GM18511 (cell line): ENCODE data around the gene IRF9.

Experiments used
- ATAC-seq: cut with Tn5 transposase; IDR thresholded peaks from one replicate; pipeline ENCODE4 v1.9.1; 2021; ENCODE audit warnings: mild to moderate bottlenecking, moderate library complexity; ENCODE audit not compliant: unreplicated experiment

Gene IRF9

DNA sequence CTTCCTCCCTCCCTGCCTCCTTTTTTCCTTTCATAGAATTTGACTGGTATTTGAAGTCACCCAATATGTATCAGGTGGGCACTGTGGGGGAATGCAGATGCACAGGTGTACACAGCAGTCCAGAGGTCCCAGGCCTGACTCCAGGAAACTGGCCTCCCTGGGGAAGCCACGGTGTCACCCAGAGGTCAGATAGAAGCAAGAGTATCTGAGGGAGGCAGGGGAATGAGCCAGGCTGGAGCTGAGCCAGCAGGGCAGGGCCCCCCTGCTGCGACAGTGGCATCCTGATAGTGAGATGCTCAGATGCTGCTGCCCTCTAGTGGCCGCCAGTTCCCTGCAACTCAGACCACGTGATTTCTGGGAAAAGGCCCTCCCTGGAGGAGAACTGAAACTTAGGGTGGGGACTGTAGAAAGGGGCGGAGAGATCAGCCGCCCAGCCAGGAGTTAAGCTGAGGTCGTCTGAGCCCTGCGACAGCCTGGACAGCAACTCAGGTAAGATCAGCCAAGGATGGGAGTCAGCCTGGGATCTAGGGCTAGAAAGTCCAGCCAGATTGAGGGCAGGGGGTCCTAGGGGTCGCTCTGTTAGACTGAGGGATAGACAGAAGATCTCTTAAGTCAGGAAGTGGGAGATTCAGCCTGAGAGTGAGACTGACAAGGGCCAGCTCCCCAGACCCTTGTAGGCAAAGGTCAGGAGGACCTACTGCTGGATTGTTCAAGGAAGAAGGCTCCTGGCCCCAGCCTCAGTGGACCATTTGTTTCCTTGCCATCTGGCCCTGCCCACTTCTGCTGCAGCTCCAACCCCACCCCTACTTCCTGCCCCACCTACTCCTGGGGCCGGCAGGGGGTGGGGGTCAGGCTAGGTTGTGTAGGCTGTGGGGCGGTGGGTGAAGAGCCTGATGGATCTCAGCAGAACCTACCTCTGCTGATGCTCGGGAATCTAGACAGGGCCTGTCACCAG is at the start of gene IRF9:
Gene IRF9 (plus strand): TSS at position 416 of the 955 bp plus-strand sequence. CDS start 880 bp downstream, outside the sequence.
- ATAC-seq = peak; percentile 91

- ATAC-seq = no peak
Measured at GRCh38 chr14:24113379-24113800, 47.7 kb upstream of the IRF9 start.

DNA sequence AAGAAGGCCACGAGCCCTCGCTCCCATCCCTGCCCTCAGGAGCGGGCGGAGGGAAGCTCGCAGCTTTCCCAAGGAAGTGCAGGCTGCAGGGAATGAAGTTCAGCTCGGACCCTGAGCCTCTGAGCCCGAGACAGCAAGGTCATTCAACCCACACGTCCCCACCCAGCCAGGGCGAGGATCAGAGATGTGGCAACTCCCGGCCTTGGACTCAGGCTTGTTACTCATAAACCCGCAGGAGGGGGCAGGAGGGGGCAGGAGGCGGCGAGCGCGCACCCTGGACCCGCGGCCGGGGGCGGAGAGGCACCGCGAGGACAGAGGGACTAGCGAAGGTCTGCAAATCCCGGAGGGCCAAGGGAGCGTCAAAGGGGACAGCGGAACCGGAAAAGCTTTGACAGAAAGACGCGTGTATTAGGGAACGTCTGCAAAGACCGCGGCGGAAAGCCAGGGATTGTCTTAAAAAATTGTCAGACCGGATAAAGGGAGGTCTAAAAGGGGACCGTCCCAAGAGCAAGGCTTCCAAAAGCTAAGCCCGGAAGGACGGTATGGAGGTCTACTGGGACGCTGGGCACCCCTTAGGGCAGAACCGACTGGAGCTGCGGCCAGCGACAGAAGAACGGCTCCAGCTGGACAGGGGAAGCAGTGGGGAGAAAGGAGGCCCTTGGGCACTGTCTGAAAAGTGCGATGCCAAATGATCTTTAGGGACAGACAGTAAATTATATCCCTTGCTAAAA is 47.1 kb upstream of the IRF9 start:
- ATAC-seq = peak; percentile 38

GRCh38 chr14:24114532-24115421 is 46.3 kb upstream of the IRF9 start, which contains the start of the genes DCAF11 and NRL:
TSS of gene DCAF11 (plus strand) at chr14:24114777. CDS start at chr14:24115595, 818 bp downstream.
TSS of gene NRL (minus strand) at chr14:24114949. CDS start at chr14:24082848, 32,101 bp downstream.
- peak; percentile 86 for ATAC-seq

DNA sequence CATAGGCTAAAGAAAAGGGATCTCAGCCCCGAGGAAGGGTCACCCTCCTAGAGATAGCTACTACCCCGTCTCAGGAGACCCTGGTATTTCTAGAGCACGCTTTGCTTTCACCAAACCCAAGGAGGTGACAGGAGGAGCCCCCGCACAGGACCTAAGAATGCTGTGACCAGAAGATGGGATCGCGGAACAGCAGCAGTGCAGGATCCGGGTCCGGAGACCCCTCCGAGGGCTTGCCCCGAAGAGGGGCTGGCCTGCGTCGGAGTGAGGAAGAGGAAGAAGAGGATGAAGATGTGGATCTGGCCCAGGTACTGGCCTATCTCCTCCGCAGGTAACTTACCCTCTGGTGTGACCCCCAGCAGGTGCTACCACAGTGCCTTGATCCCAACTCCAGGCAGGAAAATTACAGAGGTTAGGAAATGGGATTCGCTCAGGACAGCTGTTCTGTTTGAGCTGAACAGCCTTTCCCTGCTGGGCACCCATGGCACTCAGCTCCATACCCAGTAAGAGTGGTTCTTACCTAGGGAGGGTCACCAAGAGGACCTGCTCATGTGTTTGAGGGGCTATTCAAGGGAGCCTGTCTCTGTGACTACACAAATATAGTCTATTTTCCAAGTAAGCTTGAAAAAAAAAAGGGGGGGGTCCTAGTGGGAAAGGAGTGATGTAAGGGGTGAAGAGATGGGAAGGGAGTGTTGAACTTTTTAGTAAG is 45.5 kb upstream of the IRF9 start:
- ATAC-seq = no peak

DNA sequence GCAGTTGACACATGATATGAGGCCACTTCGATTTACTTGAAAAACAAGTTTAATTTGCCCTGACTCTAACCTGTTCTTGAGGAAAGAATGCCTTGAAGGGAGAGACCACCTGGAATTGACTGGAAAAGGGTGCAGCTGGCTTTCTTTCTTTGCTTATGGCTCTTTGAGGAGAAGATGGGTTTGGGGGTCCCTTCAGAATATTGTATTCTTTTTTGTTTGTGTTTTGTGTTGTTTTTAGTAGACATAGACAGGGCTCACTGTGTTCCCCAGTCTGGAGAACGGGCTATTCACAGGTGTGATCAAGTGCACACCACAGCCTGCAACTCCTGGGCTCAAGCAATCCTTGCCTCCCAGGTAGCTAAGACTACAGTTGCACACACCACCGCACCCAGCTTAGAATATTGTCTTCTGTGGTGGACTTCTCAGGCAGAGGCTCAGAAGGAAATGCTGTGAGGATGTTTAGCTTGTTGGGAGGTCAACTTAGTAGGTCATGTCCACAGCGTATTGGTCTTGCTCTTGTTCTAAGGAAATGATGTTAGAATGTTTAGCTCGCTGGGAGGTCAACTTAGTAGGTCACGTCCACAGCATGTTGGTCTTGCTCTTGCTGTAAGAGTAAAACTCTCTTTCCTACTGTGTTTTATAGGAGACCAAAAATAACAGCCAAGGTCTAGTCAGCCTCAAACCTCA is 44.8 kb upstream of the IRF9 start:
- no peak for ATAC-seq

GRCh38 chr14:24117179-24117578 is 43.9 kb upstream of the IRF9 start:
- no peak for ATAC-seq

DNA sequence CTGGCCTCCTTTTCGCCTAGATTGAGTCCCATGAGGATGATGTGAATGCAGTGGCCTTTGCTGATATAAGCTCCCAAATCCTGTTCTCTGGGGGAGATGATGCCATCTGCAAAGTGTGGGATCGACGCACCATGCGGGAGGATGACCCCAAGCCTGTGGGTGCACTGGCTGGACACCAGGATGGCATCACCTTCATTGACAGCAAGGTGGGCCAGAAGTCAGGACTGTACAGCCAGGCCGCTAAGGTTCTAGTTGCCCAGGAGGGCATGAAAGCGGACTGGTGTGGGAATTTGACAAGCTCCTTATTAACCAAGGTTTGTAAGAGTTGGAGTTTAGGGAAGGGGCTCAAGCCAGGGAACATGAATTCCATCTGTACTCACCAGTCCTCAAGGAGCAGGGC is 41.4 kb upstream of the IRF9 start:
- ATAC-seq = no peak

DNA sequence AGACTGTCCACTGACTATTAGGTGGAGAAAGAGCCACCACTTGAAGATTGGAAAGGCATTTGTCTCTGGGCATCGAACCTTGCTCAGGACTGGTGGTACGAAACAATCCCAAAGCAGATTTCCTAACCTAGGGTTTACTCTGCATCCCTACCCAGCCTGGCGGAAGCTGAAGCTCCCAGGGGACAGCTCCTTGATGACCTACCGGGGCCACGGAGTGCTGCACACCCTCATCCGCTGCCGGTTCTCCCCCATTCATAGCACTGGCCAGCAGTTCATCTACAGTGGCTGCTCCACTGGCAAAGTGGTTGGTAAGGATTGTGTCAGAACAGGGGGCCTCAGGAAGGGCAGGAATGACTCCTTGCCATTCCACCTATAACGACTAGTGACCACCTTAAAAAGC is 39.9 kb upstream of the IRF9 start:
- ATAC-seq = no peak

- no peak for ATAC-seq
Measured at GRCh38 chr14:24122416-24122815, 38.6 kb upstream of the IRF9 start.

DNA sequence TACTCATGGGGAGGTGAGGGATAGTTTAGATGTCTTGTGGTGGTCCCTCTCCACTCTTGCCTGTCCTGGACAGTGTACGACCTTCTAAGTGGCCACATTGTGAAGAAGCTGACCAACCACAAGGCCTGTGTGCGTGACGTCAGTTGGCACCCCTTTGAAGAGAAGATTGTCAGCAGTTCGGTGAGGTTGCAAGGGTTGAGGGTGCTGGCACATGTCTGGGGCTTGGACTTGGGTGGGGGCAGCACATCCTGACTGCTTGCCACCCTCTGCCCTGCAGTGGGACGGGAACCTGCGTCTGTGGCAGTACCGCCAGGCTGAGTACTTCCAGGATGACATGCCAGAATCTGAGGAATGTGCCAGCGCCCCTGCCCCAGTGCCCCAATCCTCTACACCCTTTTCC is 38.2 kb upstream of the IRF9 start:
- no peak for ATAC-seq

DNA sequence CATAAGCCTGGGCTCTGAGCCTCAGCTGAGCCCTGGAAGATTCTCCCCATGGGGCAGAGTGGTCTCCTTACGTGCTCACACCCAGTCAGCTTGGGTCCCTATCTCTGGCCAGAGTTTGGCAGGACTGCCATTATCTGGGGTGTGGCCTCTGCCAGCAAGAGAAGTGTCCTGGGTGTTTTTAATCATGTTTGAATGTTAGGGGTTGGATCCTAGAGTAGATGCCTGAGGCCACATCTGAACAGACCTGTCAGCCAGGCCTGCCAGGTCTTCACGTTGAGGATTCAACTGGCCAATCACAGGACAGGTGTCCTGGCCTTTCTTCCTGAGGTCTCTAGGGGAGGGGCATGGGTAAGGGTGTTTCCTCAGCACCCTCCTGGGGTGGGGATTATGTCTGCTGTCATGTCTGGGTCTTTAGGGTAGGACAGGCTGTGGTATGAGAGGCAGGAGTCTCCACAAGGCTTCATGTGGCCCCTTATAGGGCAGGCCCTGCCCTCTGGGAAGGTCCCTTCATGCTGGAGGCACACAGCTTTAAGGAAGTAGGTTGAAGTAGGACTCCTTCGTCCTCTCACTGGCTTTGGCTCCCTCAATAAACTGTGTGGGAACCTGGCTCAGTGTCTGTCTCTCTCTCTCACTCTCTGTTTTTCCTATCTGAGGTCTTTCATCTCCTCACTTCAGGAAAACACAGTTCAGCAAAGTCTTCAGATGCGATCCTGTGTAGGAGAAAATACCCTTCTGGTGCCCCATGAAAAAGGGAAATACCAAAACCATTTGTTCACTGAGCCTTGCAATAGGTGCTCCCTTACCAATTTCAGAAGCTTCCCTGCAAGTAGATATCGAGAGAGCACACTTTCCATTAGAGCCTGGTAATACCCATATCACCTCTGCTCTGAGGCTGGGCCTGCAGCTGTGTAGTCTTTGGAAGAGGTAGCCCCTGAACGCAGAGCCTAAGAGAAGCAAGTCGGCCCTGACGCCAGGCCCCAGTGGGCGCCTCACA is 37.3 kb upstream of the IRF9 start:
- no peak for ATAC-seq

DNA sequence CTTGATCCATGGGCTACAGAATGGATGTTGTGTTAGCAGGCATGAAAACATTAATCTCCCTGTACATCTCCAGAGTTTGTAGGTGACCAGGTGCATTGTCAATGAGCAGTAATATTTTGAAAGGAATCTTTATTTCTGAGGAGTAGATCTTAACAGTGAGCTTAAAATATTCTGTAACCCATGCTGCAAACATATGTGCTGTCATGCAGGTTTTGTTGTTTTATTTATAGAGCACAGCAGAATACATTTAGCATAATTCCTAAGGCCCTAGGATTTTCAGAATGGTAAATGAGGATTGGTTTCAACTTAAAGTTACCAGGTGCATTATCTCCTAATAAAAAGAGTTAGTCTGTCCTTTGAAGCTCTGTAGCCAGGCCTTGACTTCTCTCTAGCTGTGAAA is 34.1 kb upstream of the IRF9 start:
- ATAC-seq = no peak

GRCh38 chr14:24127673-24128072 is 33.4 kb upstream of the IRF9 start:
- no peak for ATAC-seq

GRCh38 chr14:24129410-24129998 is 31.6 kb upstream of the IRF9 start:
- ATAC-seq = no peak

DNA sequence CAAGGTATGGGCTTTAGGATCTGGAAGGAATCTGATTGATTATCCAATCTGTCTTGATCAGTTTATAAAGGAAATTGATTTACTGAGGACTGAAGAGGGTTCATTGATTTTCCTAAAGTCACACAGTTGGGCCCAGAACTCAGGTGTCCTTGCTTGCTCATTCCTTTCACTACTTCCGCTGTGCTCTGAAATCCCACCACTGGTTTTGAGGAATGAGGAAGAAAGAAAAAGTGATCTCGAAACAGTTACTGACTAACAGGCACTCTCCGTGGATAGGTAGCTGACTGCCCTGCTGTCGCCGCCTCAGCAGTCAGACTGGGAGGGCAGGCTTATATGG is 30.7 kb upstream of the IRF9 start, which contains the start of gene FITM1:
Gene FITM1 (plus strand): TSS at position 280 of the 337 bp plus-strand sequence. CDS start 905 bp downstream, outside the sequence.
- no peak for ATAC-seq

GRCh38 chr14:24130717-24131548 is 30.1 kb upstream of the IRF9 start:
- no peak for ATAC-seq
